Measurements from ENCODE around the gene SPRR1A. TPM values are rescaled to one million over a fixed set of nuclear protein-coding genes. Genes with fewer than 3 reads are reported as not detected.
"Not testable (repeated sequence)": the region's sequence is repeated elsewhere in the genome, so short reads cannot be mapped to it uniquely, and the experiment has no call there.

Gene SPRR1A
- polyA plus RNA-seq, 1 experiment: not detected

DNA sequence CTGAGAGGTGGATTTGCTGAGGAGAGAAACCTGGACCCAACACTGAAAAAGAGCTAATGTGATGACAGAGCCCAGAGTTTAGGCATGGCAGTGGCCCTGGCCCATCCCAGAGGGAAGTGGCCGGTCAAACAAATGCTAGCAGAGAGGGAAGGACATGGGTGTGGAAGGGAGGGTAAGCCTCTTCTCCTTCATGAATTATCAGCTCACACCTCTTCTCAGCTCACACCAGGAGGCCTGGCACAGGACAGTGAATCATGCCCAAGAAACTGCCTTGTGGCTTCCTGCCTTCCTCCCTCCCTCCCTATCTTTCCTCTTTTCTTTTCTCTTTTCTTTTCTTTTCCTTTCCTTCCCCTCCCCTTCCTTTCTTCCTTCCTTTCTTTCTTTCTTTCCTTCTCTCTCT lies 16.4 kb downstream of the SPRR1A start:
- no peak overlapping the region for H3K4me3 ChIP-seq (ENCODE audit: low read depth, low read length)
- no peaks in the 10 kb centered on the region for H3K27me3 ChIP-seq (ENCODE audit: control insufficient read depth, insufficient read depth, low read length)
- DNase-seq (ENCODE audit: low read depth, low spot score): no peak
- POLR2A ChIA-PET: no interaction called here
- H3K27ac ChIP-seq (ENCODE audit: low read depth, low read length): no peak overlapping the region
- CTCF ChIA-PET: no interaction called here
- peaks cover 3% of the 10 kb centered on the region for H3K9me3 ChIP-seq (ENCODE audit: control insufficient read depth, insufficient read depth, low read length)
- TF ChIP-seq, protein P1, sequence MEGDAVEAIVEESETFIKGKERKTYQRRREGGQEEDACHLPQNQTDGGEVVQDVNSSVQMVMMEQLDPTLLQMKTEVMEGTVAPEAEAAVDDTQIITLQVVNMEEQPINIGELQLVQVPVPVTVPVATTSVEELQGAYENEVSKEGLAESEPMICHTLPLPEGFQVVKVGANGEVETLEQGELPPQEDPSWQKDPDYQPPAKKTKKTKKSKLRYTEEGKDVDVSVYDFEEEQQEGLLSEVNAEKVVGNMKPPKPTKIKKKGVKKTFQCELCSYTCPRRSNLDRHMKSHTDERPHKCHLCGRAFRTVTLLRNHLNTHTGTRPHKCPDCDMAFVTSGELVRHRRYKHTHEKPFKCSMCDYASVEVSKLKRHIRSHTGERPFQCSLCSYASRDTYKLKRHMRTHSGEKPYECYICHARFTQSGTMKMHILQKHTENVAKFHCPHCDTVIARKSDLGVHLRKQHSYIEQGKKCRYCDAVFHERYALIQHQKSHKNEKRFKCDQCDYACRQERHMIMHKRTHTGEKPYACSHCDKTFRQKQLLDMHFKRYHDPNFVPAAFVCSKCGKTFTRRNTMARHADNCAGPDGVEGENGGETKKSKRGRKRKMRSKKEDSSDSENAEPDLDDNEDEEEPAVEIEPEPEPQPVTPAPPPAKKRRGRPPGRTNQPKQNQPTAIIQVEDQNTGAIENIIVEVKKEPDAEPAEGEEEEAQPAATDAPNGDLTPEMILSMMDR (IDR thresholded peaks at IDR 0.05; ENCODE audit: low read depth, low read length): no peak

DNA sequence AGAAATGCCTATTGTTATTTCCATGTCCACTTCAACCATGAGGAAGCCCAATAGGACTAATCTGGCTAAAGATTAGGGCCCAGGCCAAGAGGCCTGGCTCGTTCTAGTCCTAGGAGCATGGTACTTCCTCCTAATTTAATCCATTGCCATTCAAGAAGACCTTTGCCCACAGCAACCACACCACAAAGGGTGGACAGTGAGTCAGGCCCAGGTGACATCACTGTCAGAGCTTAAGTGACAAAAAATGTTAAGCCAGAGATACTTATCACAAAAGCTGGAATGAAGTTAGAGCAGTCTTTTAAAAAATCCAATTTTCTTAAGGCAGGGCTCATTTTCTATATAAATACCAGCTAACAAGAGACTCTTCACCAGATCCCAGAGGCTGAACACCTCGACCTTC lies 17.5 kb downstream of the SPRR1A start, which contains the start of gene SPRR3:
TSS of gene SPRR3 (plus strand) at position 368 of the 400 bp plus-strand sequence. CDS start 1,272 bp downstream, outside the sequence.
- H3K27me3 ChIP-seq (ENCODE audit: control insufficient read depth, insufficient read depth, low read length): no peaks in the 10 kb centered on the region
- ChIA-PET CTCF (no interaction called here), POLR2A (no interaction called here)
- TF ChIP-seq, protein P1 (IDR thresholded peaks at IDR 0.05; ENCODE audit: low read depth, low read length): no peak
- H3K4me3 ChIP-seq (ENCODE audit: low read depth, low read length): no peak within 1 kb of the TSS
- peaks cover 3% of the 10 kb centered on the region for H3K9me3 ChIP-seq (ENCODE audit: control insufficient read depth, insufficient read depth, low read length)
- DNase-seq (ENCODE audit: low read depth, low spot score): no peak
- no peak within 1 kb of the TSS for H3K27ac ChIP-seq (ENCODE audit: low read depth, low read length)

DNA sequence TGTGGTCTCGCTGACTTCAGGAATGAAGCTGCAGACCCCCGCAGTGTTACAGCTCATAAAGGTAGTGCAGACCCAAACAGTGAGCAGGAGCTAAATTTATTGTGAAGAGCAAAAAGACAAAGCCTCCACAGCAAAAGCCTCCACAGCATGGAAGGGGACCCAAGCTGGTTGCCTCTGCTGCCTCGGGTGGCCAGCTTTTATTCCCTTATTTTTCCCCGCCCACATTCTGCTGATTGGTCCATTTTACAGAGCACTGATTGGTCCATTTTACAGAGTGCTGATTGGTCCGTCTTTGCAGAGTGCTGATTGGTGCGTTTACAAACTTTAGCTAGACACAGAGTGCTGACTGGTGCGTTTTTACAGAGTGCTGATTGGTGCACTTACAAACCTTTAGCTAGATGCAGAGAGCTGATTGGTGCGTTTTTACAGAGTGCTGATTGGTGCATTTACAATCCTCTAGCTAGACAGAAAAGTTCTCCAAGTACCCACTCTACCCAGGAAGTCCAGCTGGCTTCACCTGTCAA lies 27.4 kb downstream of the SPRR1A start:
- DNase-seq (ENCODE audit: low read depth, low spot score); CTCF ChIA-PET; H3K4me3 ChIP-seq (ENCODE audit: low read depth, low read length); H3K9me3 ChIP-seq (ENCODE audit: control insufficient read depth, insufficient read depth, low read length); POLR2A ChIA-PET; H3K27ac ChIP-seq (ENCODE audit: low read depth, low read length); H3K27me3 ChIP-seq (ENCODE audit: control insufficient read depth, insufficient read depth, low read length): not testable (repeated sequence)

DNA sequence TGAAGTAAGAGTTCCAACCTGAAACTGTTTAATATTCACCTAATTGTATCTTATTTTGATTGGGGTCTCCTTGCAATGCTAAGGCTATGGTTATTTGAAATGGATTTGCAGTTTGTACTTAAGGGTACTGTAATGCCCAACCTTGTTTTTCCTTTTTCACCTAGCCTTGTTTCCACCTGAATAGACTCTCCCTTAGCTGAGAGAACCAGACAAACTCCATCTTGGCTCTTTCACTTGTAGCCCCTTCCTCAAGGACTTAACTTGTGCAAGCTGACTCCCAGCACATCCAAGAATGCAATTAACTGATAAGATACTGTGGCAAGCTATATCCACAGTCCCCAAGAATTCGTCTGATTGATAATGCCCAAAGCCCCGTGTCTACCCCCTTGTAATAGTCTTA lies 37.9 kb downstream of the SPRR1A start:
- CTCF ChIA-PET; H3K4me3 ChIP-seq (ENCODE audit: low read depth, low read length); H3K27ac ChIP-seq (ENCODE audit: low read depth, low read length); H3K27me3 ChIP-seq (ENCODE audit: control insufficient read depth, insufficient read depth, low read length); H3K9me3 ChIP-seq (ENCODE audit: control insufficient read depth, insufficient read depth, low read length); POLR2A ChIA-PET; DNase-seq (ENCODE audit: low read depth, low spot score): not testable (repeated sequence)

DNA sequence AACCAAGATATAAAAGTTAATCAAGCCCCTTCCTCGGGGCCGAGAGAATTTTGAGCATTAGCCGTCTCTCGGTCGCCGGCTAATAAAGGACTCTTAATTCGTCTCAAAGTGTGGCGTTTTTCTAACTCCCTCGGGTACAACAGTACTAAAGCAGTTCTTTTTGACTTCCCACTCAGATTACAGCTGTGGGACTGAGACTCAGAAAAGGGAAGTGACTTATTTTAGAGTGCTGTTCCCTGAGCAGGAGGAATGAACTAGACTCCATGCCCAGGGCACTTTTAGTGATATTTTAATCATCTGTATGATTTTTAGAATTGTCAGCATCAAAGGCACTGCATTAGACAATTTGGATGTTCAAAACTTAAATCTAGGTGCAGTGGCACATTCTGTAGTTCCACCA lies 38.5 kb downstream of the SPRR1A start:
- POLR2A ChIA-PET; H3K4me3 ChIP-seq (ENCODE audit: low read depth, low read length); H3K27me3 ChIP-seq (ENCODE audit: control insufficient read depth, insufficient read depth, low read length); H3K9me3 ChIP-seq (ENCODE audit: control insufficient read depth, insufficient read depth, low read length); H3K27ac ChIP-seq (ENCODE audit: low read depth, low read length); DNase-seq (ENCODE audit: low read depth, low spot score); CTCF ChIA-PET: not testable (repeated sequence)

DNA sequence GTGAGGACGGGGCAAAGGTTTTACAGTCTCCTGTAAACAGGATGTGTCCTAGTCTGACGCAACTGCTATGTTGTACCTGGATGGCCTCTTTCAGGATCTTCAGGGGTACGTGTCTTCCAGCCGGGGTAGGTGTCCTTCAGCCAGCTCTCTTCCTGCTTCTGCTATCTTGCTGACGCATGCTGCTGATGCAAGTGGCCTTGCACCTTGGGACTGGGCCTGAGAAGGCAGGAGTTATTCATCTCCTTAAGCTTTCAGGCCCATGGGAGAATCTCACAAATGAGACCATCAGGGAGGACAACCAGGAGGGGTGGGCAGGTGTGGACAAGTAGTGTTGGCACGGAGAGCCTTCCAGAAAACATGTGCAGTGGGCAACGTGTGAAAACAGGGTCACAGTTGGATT lies 39.2 kb downstream of the SPRR1A start:
- CTCF ChIA-PET: no interaction called here
- Histone ChIP-seq H3K9me3 (ENCODE audit: control insufficient read depth, insufficient read depth, low read length) (peaks cover 2% of the 10 kb centered on the region; the same call in 1 of the 2 replicates), H3K27me3 (ENCODE audit: control insufficient read depth, insufficient read depth, low read length) (no peaks in the 10 kb centered on the region), H3K4me3 (ENCODE audit: low read depth, low read length) (no peak overlapping the region), H3K27ac (ENCODE audit: low read depth, low read length) (no peak overlapping the region)
- no peak for DNase-seq (ENCODE audit: low read depth, low spot score)
- TF ChIP-seq, protein P1 (IDR thresholded peaks at IDR 0.05; ENCODE audit: low read depth, low read length): no peak
- POLR2A ChIA-PET: no interaction called here

DNA sequence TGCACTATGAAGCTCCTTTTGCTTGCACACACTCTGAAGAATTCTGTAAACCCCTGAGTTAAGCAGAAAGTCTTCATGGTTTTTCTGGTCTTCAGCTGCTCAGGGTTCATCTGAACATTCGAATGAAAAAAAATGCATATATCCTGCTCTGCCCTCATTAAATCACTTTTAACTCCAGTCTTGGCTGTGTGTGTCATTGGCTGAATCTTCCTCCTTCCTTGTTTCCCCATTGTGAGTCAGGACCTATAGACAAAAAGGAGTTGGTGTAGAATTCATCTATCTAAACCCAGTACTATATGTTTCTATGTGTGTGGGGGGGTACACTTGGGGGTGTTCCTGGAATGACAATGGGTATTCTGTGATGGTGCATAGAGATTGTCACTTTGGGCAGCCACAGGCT lies 40.5 kb downstream of the SPRR1A start:
- no peaks in the 10 kb centered on the region for H3K9me3 ChIP-seq (ENCODE audit: control insufficient read depth, insufficient read depth, low read length)
- no peak overlapping the region for H3K4me3 ChIP-seq (ENCODE audit: low read depth, low read length)
- H3K27me3 ChIP-seq (ENCODE audit: control insufficient read depth, insufficient read depth, low read length): no peaks in the 10 kb centered on the region
- no peak overlapping the region for H3K27ac ChIP-seq (ENCODE audit: low read depth, low read length)
- ChIA-PET POLR2A (no interaction called here), CTCF (no interaction called here)
- DNase-seq (ENCODE audit: low read depth, low spot score): no peak
- TF ChIP-seq, protein P1 (IDR thresholded peaks at IDR 0.05; ENCODE audit: low read depth, low read length): no peak

Data from AG04450 (cell line).